ENCODE measurements around the gene SUMF1. TPM values are rescaled to one million over a fixed set of nuclear protein-coding genes. Genes with fewer than 3 reads are reported as not detected.

Gene SUMF1
- total and polyA plus RNA-seq, 2 donors (not counting 1 experiment from before 2014, with no cell fraction given) = 10.3 to 21.2 TPM

- Histone ChIP-seq H3K4me2 (replicated peaks; ENCODE audit: low read depth, low read length, poor library complexity, severe bottlenecking) (peak overlapping the region; percentile 68), H3K9ac (ENCODE audit: low read length) (peak overlapping the region; percentile 44), H3K4me3 (ENCODE audit: control extremely low read depth in 1 of 5, extremely low read depth in 1 of 5, insufficient read depth in 1 of 5, low read depth in 2 of 5, low read length in 4 of 5) (peak overlapping the region in 2 of 5 experiments; percentile 17 to 35), H4K20me1 (ENCODE audit: control insufficient read depth, insufficient read depth, low read length, poor library complexity, severe bottlenecking) (peaks cover 39% of the 10 kb centered on the region), H3K79me2 (ENCODE audit: control insufficient read depth, insufficient read depth, low read length) (peaks cover 100% of the 10 kb centered on the region), H3K9me3 (ENCODE audit: control extremely low read depth in 1 of 3, control insufficient read depth in 2 of 3, insufficient read depth in 1 of 3, low read length in 2 of 3) (no peaks in the 10 kb centered on the region), H3K36me3 (replicated peaks in 1 of 2; ENCODE audit: control extremely low read depth in 1 of 2, control insufficient read depth in 1 of 2, extremely low read depth in 1 of 2, insufficient read depth in 2 of 2, low read length in 1 of 2) (peaks cover 4 to 23% of the 10 kb centered on the region in 2 experiments), H3K27ac (ENCODE audit: low read length in 2 of 2) (peak overlapping the region; percentile 14 to 81), H3K27me3 (replicated peaks in 1 of 4; ENCODE audit: control extremely low read depth in 1 of 4, control insufficient read depth in 3 of 4, insufficient read depth in 4 of 4, low read length in 3 of 4) (no peaks in the 10 kb centered on the region), H2AFZ (ENCODE audit: insufficient read depth, low read depth, low read length, poor library complexity, severe bottlenecking) (no peak overlapping the region), H3K4me1 (ENCODE audit: control insufficient read depth in 2 of 2, insufficient read depth in 2 of 2, low read length in 2 of 2) (peaks cover 84 to 91% of the 10 kb centered on the region in 2 donors)
- Mint-ChIP-seq H3K9me3 (ENCODE audit: insufficient read depth) (no peaks in the 10 kb centered on the region), H3K4me3 (peak overlapping the region; percentile 74), H3K4me1 (peaks cover 95% of the 10 kb centered on the region), H3K27me3 (no peaks in the 10 kb centered on the region), H3K27ac (peak overlapping the region; percentile 85)
- TF ChIP-seq CTCF (IDR thresholded peaks at IDR 0.05) (no peak), EZH2 (IDR thresholded peaks at IDR 0.05; ENCODE audit: borderline replicate concordance, insufficient read depth, low read depth, low read length, poor library complexity, severe bottlenecking) (no peak)
- ATAC-seq (ENCODE audit: low read depth) = no peak
- POLR2A ChIA-PET = interaction anchor here (0.8 to 2.0 kb wide), 4 partner anchors 9 to 33 kb away, joined by 3 to 25 read pairs (median 4); partner anchors contain the start of gene ITPR1
- CTCF ChIA-PET = interaction anchor here (0.7 to 9.5 kb wide), 6 partner anchors 8 to 1308 kb away, joined by 3 to 66 read pairs (median 4); partner anchors contain the start of gene ITPR1
- no peak for DNase-seq
- intact Hi-C loops (cut with micrococcal nuclease) = no loop called here
- 33% methylated on average over 3 of the region's 8 CpGs for WGBS (ENCODE audit: insufficient coverage)
These were observed 41.2 kb upstream of the SUMF1 start for GRCh38 chr3:4508048-4508981.
